ENCODE results near the gene BAZ2A. TPM values are rescaled to one million over a fixed set of nuclear protein-coding genes. Genes with fewer than 3 reads are reported as not detected.

Gene BAZ2A
- polyA plus RNA-seq, 1 donor (not counting 4 experiments of a cell fraction or from before 2014, with no cell fraction given) = 55.7 TPM

- peaks cover 2% of the 10 kb centered on the region for H4K20me1 ChIP-seq (ENCODE audit: control insufficient read depth, extremely low read depth, insufficient read depth, low read length)
- DNase-seq (ENCODE audit: low read depth, low spot score) (no peak), FAIRE-seq (no peak)
- H3K4me2 ChIP-seq (ENCODE audit: control insufficient read depth, extremely low read depth, insufficient read depth, low read depth, low read length) = no peak overlapping the region
- no peak overlapping the region for H3K9ac ChIP-seq (ENCODE audit: control insufficient read depth, extremely low read depth, insufficient read depth, low read length)
- dilution Hi-C loops (cut with MboI; ENCODE audit: extremely low pct_ligation_motif_present, low sequenced_read_pairs) = no loop called here
- no peaks in the 10 kb centered on the region for H3K27me3 ChIP-seq (ENCODE audit: control insufficient read depth, extremely low read depth, insufficient read depth, low read length)
- H3K27ac ChIP-seq (ENCODE audit: control insufficient read depth, insufficient read depth, low read length) = no peak overlapping the region
- H3K9me3 ChIP-seq (ENCODE audit: control insufficient read depth, low read depth, low read length) = no peaks in the 10 kb centered on the region
- no peak for TF ChIP-seq EZH2 (IDR thresholded peaks at IDR 0.05; ENCODE audit: low read length)
- TF ChIP-seq CTCF (optimal IDR thresholded peaks at IDR 0.05 in 1 of 3, IDR thresholded peaks at IDR 0.05 in 1 of 3, conservative IDR thresholded peaks at IDR 0.05 in 1 of 3; ENCODE audit: extremely low read depth in 1 of 3, insufficient read depth in 2 of 3, low read length in 3 of 3) = no peak
- H3K9me1 ChIP-seq (ENCODE audit: control insufficient read depth, extremely low read depth, insufficient read depth, low read length) = no peaks in the 10 kb centered on the region
- peaks cover 44% of the 10 kb centered on the region for H3K79me2 ChIP-seq (ENCODE audit: control insufficient read depth, insufficient read depth, low read length)
- H2AFZ ChIP-seq (ENCODE audit: control insufficient read depth, low read length) = no peak overlapping the region
- H3K4me3 ChIP-seq (ENCODE audit: control insufficient read depth in 2 of 3, extremely low read depth in 1 of 3, insufficient read depth in 2 of 3, low read depth in 1 of 3, low read length in 3 of 3) = no peak overlapping the region
- peaks cover 6% of the 10 kb centered on the region for H3K4me1 ChIP-seq (ENCODE audit: control insufficient read depth, extremely low read depth, insufficient read depth, low read length)
- H3K36me3 ChIP-seq (ENCODE audit: control insufficient read depth in 2 of 2, extremely low read depth in 1 of 2, insufficient read depth in 2 of 2, low read length in 2 of 2) = peaks cover 31 to 47% of the 10 kb centered on the region in 2 experiments
These were observed 38.0 kb upstream of the BAZ2A start for GRCh38 chr12:56668197-56668457.

- Histone ChIP-seq H2AFZ (ENCODE audit: control insufficient read depth, low read length) (no peak overlapping the region), H3K79me2 (ENCODE audit: control insufficient read depth, insufficient read depth, low read length) (peaks cover 4% of the 10 kb centered on the region), H3K9me1 (ENCODE audit: control insufficient read depth, extremely low read depth, insufficient read depth, low read length) (no peaks in the 10 kb centered on the region), H3K27me3 (ENCODE audit: control insufficient read depth, extremely low read depth, insufficient read depth, low read length) (no peaks in the 10 kb centered on the region), H3K9me3 (ENCODE audit: control insufficient read depth, low read depth, low read length) (no peaks in the 10 kb centered on the region), H3K27ac (ENCODE audit: control insufficient read depth, insufficient read depth, low read length) (no peak overlapping the region), H3K4me2 (ENCODE audit: control insufficient read depth, extremely low read depth, insufficient read depth, low read depth, low read length) (no peak overlapping the region), H3K36me3 (ENCODE audit: control insufficient read depth in 2 of 2, extremely low read depth in 1 of 2, insufficient read depth in 2 of 2, low read length in 2 of 2) (peaks cover 13 to 21% of the 10 kb centered on the region in 2 experiments), H3K4me1 (ENCODE audit: control insufficient read depth, extremely low read depth, insufficient read depth, low read length) (no peaks in the 10 kb centered on the region), H3K9ac (ENCODE audit: control insufficient read depth, extremely low read depth, insufficient read depth, low read length) (no peak overlapping the region), H4K20me1 (ENCODE audit: control insufficient read depth, extremely low read depth, insufficient read depth, low read length) (no peaks in the 10 kb centered on the region), H3K4me3 (ENCODE audit: control insufficient read depth in 2 of 3, extremely low read depth in 1 of 3, insufficient read depth in 2 of 3, low read depth in 1 of 3, low read length in 3 of 3) (no peak overlapping the region)
- dilution Hi-C loops (cut with MboI; ENCODE audit: extremely low pct_ligation_motif_present, low sequenced_read_pairs) = no loop called here
- FAIRE-seq = no peak
- DNase-seq (ENCODE audit: low read depth, low spot score) = no peak
- TF ChIP-seq EZH2 (IDR thresholded peaks at IDR 0.05; ENCODE audit: low read length) (no peak), CTCF (optimal IDR thresholded peaks at IDR 0.05 in 1 of 3, IDR thresholded peaks at IDR 0.05 in 1 of 3, conservative IDR thresholded peaks at IDR 0.05 in 1 of 3; ENCODE audit: extremely low read depth in 1 of 3, insufficient read depth in 2 of 3, low read length in 3 of 3) (no peak)
These were observed 32.0 kb upstream of the BAZ2A start for GRCh38 chr12:56661979-56662638.
